ENCODE results near the gene DNAJC27. TPM values are rescaled to one million over a fixed set of nuclear protein-coding genes. Genes with fewer than 3 reads are reported as not detected.

DNAJC27 gene
- total and polyA plus RNA-seq, 9 of the 15 experiments (the other 6 are each of a cell fraction or from before 2014, with no cell fraction given): 0.53 to 5.9 (median 3.0) TPM

DNA sequence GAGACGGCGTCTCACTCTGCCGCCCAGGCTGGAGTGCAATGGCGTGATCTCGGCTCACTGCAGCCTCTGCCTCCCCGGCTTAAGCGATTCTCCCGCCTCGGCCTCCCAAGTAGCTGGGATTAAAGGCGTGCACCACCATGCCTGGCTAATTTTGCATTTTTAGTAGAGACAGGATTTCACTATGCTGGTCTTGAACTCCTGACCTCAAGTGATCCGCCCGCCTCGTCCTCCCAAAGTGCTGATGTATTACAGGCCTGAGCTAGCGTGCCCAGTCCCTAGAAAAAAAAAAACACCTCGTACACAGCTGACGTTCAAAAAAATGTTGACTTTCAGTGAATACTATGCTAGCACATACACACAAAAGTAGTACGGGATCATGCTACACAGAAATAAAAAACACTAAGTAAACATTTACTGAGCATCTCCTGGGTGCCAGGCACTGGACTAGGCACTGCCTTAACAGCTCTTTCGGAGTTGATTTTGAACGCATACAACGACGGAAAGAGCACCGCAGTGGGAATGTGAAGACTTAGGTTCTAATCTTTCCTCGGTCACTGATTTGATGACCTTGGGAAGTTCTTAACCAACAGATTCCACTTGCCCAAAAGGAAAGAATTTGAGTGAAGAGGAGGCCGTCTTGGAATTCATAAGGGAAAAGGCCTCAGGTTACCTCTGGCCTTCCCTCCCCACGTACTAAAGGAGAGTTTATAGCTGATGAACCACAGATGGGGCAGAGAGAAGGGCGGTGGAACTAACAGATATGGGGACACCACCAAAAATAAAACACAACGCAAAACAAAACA, 1.1 kb downstream of the DNAJC27 start (continued):
- TF ChIP-seq, protein P1, sequence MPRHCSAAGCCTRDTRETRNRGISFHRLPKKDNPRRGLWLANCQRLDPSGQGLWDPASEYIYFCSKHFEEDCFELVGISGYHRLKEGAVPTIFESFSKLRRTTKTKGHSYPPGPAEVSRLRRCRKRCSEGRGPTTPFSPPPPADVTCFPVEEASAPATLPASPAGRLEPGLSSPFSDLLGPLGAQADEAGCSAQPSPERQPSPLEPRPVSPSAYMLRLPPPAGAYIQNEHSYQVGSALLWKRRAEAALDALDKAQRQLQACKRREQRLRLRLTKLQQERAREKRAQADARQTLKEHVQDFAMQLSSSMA (CRISPR knock-in tag; IDR thresholded peaks at IDR 0.05): no peak
- TF ChIP-seq GATAD2A (IDR thresholded peaks at IDR 0.05) (no peak), MXI1 (IDR thresholded peaks at IDR 0.05; ENCODE audit: low read depth, low read length) (no peak), SRSF1 (IDR thresholded peaks at IDR 0.05; ENCODE audit: low read depth, low read length) (no peak), ZNF780A (CRISPR knock-in tag; IDR thresholded peaks at IDR 0.05) (no peak), RNF2 (IDR thresholded peaks at IDR 0.05) (no peak), E2F3 (CRISPR knock-in tag; IDR thresholded peaks at IDR 0.05) (no peak), PML (IDR thresholded peaks at IDR 0.05; ENCODE audit: low read length) (no peak), EP400 (IDR thresholded peaks at IDR 0.05) (no peak), SIX5 (IDR thresholded peaks at IDR 0.05; ENCODE audit: borderline replicate concordance in 1 of 2, insufficient read depth in 1 of 2, low read depth in 1 of 2, low read length in 2 of 2) (no peak), NFE2 (IDR thresholded peaks at IDR 0.05; ENCODE audit: low read depth) (no peak), KDM1A (IDR thresholded peaks at IDR 0.05) (peak in 1 of 2 experiments; percentile 54; a peak in 1 of 4 replicates), BCOR (IDR thresholded peaks at IDR 0.05) (peak; percentile 76)
- TF ChIP-seq, protein P2, sequence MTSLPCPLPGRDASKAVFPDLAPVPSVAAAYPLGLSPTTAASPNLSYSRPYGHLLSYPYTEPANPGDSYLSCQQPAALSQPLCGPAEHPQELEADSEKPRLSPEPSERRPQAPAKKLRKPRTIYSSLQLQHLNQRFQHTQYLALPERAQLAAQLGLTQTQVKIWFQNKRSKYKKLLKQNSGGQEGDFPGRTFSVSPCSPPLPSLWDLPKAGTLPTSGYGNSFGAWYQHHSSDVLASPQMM (CRISPR knock-in tag; IDR thresholded peaks at IDR 0.05): no peak
- TF ChIP-seq, protein P3, sequence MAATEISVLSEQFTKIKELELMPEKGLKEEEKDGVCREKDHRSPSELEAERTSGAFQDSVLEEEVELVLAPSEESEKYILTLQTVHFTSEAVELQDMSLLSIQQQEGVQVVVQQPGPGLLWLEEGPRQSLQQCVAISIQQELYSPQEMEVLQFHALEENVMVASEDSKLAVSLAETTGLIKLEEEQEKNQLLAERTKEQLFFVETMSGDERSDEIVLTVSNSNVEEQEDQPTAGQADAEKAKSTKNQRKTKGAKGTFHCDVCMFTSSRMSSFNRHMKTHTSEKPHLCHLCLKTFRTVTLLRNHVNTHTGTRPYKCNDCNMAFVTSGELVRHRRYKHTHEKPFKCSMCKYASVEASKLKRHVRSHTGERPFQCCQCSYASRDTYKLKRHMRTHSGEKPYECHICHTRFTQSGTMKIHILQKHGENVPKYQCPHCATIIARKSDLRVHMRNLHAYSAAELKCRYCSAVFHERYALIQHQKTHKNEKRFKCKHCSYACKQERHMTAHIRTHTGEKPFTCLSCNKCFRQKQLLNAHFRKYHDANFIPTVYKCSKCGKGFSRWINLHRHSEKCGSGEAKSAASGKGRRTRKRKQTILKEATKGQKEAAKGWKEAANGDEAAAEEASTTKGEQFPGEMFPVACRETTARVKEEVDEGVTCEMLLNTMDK (IDR thresholded peaks at IDR 0.05; ENCODE audit: borderline replicate concordance, insufficient read depth, low read depth, low read length, poor library complexity, severe bottlenecking): no peak
- TF ChIP-seq, protein P4, sequence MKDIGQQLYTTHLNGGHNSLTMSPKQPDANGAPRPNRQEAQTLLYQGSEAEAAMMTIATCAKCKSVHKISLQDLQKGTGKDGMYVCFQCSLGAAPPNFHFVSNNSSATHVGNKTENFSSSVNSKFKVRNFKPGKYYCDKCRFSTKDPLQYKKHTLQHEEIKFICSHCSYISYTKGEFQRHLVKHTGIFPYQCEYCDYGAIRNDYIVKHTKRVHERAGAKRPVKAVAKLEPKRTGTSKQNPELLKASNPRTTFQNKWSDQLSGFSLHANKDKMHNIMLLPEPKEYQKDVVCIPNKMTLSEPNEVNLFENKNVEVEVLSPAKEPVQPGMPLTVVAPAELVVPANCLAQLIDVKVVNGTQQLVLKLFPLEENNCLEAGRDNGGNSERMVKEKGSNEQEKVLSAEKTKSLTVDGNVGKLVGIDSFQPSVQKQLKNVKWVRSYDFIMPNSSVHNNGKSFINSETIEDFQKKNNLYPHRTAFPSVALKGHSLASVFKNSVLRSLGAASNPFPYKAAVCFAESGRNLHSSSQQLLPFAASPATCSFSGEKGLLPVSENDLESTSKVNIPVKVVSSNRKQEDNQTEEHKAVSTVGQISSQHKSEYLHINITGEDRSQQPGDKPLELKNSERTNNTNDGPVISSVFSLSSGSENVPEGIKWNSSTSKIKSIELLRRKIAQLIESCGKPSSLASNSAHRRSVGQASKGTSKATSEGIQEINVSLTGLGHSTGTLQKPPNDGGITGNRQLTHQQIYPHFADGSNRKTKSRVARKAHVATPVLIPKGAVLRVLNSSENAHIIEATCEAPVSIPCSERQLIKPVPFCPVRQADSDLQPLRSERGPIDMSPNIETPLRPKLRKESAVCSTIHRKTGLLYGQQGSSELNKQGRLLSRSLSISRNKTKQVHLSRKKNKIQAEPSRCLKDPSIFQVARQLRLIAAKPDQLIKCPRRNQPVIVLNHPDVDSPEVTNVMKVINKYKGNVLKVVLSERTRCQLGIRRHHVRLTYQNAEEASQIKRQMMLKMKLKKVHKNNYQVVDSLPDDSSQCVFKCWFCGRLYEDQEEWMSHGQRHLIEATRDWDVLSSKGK (CRISPR knock-in tag; IDR thresholded peaks at IDR 0.05): no peak
- TF ChIP-seq, protein P5, sequence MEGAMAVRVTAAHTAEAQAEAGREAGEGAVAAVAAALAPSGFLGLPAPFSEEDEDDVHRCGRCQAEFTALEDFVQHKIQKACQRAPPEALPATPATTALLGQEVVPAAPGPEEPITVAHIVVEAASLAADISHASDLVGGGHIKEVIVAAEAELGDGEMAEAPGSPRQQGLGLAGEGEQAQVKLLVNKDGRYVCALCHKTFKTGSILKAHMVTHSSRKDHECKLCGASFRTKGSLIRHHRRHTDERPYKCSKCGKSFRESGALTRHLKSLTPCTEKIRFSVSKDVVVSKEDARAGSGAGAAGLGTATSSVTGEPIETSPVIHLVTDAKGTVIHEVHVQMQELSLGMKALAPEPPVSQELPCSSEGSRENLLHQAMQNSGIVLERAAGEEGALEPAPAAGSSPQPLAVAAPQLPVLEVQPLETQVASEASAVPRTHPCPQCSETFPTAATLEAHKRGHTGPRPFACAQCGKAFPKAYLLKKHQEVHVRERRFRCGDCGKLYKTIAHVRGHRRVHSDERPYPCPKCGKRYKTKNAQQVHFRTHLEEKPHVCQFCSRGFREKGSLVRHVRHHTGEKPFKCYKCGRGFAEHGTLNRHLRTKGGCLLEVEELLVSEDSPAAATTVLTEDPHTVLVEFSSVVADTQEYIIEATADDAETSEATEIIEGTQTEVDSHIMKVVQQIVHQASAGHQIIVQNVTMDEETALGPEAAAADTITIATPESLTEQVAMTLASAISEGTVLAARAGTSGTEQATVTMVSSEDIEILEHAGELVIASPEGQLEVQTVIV (CRISPR knock-in tag; IDR thresholded peaks at IDR 0.05; ENCODE audit: borderline replicate concordance): no peak
- TF ChIP-seq, protein P6, sequence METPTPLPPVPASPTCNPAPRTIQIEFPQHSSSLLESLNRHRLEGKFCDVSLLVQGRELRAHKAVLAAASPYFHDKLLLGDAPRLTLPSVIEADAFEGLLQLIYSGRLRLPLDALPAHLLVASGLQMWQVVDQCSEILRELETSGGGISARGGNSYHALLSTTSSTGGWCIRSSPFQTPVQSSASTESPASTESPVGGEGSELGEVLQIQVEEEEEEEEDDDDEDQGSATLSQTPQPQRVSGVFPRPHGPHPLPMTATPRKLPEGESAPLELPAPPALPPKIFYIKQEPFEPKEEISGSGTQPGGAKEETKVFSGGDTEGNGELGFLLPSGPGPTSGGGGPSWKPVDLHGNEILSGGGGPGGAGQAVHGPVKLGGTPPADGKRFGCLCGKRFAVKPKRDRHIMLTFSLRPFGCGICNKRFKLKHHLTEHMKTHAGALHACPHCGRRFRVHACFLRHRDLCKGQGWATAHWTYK (CRISPR knock-in tag; IDR thresholded peaks at IDR 0.05): no peak

Data from K562 (cell line).